ENCODE measurements around the gene MFSD11. TPM values are rescaled to one million over a fixed set of nuclear protein-coding genes. Genes with fewer than 3 reads are reported as not detected.
"Not testable (repeated sequence)": the region's sequence is repeated elsewhere in the genome, so short reads cannot be mapped to it uniquely, and the experiment has no call there.

Gene MFSD11
- total RNA-seq, 1 experiment from 2014 or later: 40.4 TPM

- Histone ChIP-seq H3K36me3 (ENCODE audit: control insufficient read depth, insufficient read depth, low read length) (no peaks in the 10 kb centered on the region), H3K4me3 (ENCODE audit: low read depth, low read length) (no peak overlapping the region), H3K4me1 (no peaks in the 10 kb centered on the region), H3K9me3 (no peaks in the 10 kb centered on the region), H3K27me3 (replicated peaks; ENCODE audit: control insufficient read depth, insufficient read depth, low read length) (no peaks in the 10 kb centered on the region)
- intact Hi-C loops (cut with micrococcal nuclease; ENCODE audit: unreplicated experiment): no loop called here
- CTCF ChIA-PET: no interaction called here
- Mint-ChIP-seq H3K4me3 (ENCODE audit: unreplicated experiment) (no peak overlapping the region), H3K4me1 (ENCODE audit: low read depth, unreplicated experiment) (no peaks in the 10 kb centered on the region), H3K9me3 (ENCODE audit: unreplicated experiment) (no peaks in the 10 kb centered on the region), H3K27me3 (ENCODE audit: insufficient read depth, unreplicated experiment) (no peaks in the 10 kb centered on the region), H3K27ac (ENCODE audit: unreplicated experiment) (no peak overlapping the region), H3K36me3 (ENCODE audit: insufficient read depth, unreplicated experiment) (no peaks in the 10 kb centered on the region)
- BruUV-seq (replicated peaks): no TSS peak
- POLR2A ChIA-PET: no interaction called here
- no peak for TF ChIP-seq CTCF (IDR thresholded peaks at IDR 0.05; ENCODE audit: insufficient read depth in 1 of 2, low read depth in 1 of 2, low read length in 1 of 2, severe bottlenecking in 1 of 2, unreplicated experiment in 1 of 2)
- DNase-seq: no peak
Measured at GRCh38 chr17:76812968-76813367, 75.0 kb downstream of the MFSD11 start.

- H3K27me3 Mint-ChIP-seq (ENCODE audit: insufficient read depth, unreplicated experiment); H3K36me3 Mint-ChIP-seq (ENCODE audit: insufficient read depth, unreplicated experiment); H3K9me3 Mint-ChIP-seq (ENCODE audit: unreplicated experiment); BruUV-seq (replicated peaks); H3K4me1 Mint-ChIP-seq (ENCODE audit: low read depth, unreplicated experiment); H3K4me1 ChIP-seq; H3K4me3 ChIP-seq (ENCODE audit: low read depth, low read length); H3K36me3 ChIP-seq (ENCODE audit: control insufficient read depth, insufficient read depth, low read length); H3K9me3 ChIP-seq; H3K27me3 ChIP-seq (replicated peaks; ENCODE audit: control insufficient read depth, insufficient read depth, low read length); H3K4me3 Mint-ChIP-seq (ENCODE audit: unreplicated experiment); H3K27ac Mint-ChIP-seq (ENCODE audit: unreplicated experiment); DNase-seq; POLR2A ChIA-PET: not testable (repeated sequence)
- CTCF ChIA-PET: interaction anchor here (1.1 kb wide), 1 partner anchor 240 kb away, joined by 5 read pairs; no protein-coding TSS in a partner anchor
- intact Hi-C loops (cut with micrococcal nuclease; ENCODE audit: unreplicated experiment): loop anchor here (2.0 kb wide), 1 partner anchor 251 kb away; no protein-coding TSS in a partner anchor
Measured at GRCh38 chr17:76815907-76816589, 78.1 kb downstream of the MFSD11 start.

GRCh38 chr17:76816590-76817135, 78.7 kb downstream of the MFSD11 start:
- H3K9me3 ChIP-seq: no peaks in the 10 kb centered on the region
- intact Hi-C loops (cut with micrococcal nuclease; ENCODE audit: unreplicated experiment): loop anchor here (2.0 kb wide), 1 partner anchor 250 kb away; no protein-coding TSS in a partner anchor
- Mint-ChIP-seq H3K4me1 (ENCODE audit: low read depth, unreplicated experiment) (no peaks in the 10 kb centered on the region), H3K4me3 (ENCODE audit: unreplicated experiment) (no peak overlapping the region), H3K36me3 (ENCODE audit: insufficient read depth, unreplicated experiment) (no peaks in the 10 kb centered on the region), H3K27ac (ENCODE audit: unreplicated experiment) (no peak overlapping the region), H3K27me3 (ENCODE audit: insufficient read depth, unreplicated experiment) (no peaks in the 10 kb centered on the region), H3K9me3 (ENCODE audit: unreplicated experiment) (no peaks in the 10 kb centered on the region)
- peak; percentile 59 to 60 for DNase-seq
- no TSS peak for BruUV-seq (replicated peaks)
- POLR2A ChIA-PET: no interaction called here
- no peaks in the 10 kb centered on the region for H3K4me1 ChIP-seq
- CTCF ChIA-PET: interaction anchor here (1.1 kb wide), 1 partner anchor 240 kb away, joined by 5 read pairs; no protein-coding TSS in a partner anchor
- no peaks in the 10 kb centered on the region for H3K36me3 ChIP-seq (ENCODE audit: control insufficient read depth, insufficient read depth, low read length)
- peak; percentile 72 to 80 for TF ChIP-seq CTCF (IDR thresholded peaks at IDR 0.05; ENCODE audit: insufficient read depth in 1 of 2, low read depth in 1 of 2, low read length in 1 of 2, severe bottlenecking in 1 of 2, unreplicated experiment in 1 of 2)
- no peaks in the 10 kb centered on the region for H3K27me3 ChIP-seq (replicated peaks; ENCODE audit: control insufficient read depth, insufficient read depth, low read length)
- H3K4me3 ChIP-seq (ENCODE audit: low read depth, low read length): no peak overlapping the region
